Cardiac fibroblast (primary cell): ENCODE results near the gene OSBPL1A.

ENCODE experiments used
- DNase-seq, 2 donors: peaks; one replicate each; pipeline versions ENCODE4 v3.0.0 to v3.0.0-alpha.2; 2010; ENCODE audit warnings: low read depth in 2 of 2
- H3K4me3 ChIP-seq, 2 donors: replicated peaks in 1 of 2; 1 replicate in 1 of 2; 2 replicates in 1 of 2; pipeline ENCODE4 v1.5.1; 2011; ENCODE audit warnings: low read depth in 2 of 2, low read length in 2 of 2, mild to moderate bottlenecking in 2 of 2, moderate library complexity in 1 of 2
- TF ChIP-seq, protein P1 (sequence below): IDR thresholded peaks from one replicate; pipeline ENCODE4 v1.5.1; 2011; ENCODE audit warnings: low read depth, mild to moderate bottlenecking, low read length, inconsistent platforms

OSBPL1A gene

DNA sequence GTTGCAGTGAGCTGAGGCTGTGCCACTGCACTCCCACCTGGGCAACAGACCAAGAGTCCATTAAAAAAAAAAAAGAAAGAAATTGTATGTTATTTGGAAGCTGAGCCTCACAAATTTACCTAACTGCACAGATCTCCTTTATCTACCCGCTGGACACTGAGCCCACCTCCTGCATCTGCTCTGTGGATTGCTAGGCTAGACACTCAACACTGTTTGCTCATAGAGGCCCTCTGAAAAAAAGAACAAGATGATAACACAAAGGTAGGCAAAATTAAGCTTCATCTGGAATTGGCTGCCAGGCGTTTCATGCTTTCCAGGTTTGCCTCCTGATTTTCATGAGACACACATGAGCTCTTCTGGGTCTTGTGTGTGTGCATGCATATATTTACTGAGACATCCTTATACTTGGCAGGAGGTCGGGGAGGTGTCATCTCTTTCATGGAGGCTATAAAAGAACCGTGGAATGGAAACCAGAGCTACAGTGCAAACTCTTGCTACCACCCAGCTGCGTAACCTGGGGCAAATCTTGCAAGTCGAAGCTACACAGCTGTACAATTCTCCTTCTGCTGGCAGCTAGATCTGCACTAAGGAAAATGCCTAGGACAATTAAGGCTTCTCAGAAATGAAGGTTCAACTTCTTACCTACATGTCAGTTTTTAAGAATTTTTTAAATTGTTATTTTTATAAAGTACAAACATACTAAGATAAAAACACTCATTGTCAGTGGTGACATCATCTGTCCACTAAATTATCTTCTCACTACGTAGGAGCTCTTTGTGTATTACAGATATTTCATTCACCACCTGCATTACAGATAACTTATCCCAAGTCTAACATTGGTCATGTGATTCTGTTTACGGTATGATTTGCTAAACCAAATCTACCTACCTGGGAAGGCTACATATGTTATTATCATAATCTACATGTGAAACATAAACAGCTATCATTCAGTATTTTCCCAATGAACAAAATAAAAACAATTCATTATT, 195.6 kb downstream of the OSBPL1A start:
- TF ChIP-seq, protein P1, sequence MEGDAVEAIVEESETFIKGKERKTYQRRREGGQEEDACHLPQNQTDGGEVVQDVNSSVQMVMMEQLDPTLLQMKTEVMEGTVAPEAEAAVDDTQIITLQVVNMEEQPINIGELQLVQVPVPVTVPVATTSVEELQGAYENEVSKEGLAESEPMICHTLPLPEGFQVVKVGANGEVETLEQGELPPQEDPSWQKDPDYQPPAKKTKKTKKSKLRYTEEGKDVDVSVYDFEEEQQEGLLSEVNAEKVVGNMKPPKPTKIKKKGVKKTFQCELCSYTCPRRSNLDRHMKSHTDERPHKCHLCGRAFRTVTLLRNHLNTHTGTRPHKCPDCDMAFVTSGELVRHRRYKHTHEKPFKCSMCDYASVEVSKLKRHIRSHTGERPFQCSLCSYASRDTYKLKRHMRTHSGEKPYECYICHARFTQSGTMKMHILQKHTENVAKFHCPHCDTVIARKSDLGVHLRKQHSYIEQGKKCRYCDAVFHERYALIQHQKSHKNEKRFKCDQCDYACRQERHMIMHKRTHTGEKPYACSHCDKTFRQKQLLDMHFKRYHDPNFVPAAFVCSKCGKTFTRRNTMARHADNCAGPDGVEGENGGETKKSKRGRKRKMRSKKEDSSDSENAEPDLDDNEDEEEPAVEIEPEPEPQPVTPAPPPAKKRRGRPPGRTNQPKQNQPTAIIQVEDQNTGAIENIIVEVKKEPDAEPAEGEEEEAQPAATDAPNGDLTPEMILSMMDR, result no peak
- no peak for DNase-seq
- H3K4me3 ChIP-seq, result no peak overlapping the region

DNA sequence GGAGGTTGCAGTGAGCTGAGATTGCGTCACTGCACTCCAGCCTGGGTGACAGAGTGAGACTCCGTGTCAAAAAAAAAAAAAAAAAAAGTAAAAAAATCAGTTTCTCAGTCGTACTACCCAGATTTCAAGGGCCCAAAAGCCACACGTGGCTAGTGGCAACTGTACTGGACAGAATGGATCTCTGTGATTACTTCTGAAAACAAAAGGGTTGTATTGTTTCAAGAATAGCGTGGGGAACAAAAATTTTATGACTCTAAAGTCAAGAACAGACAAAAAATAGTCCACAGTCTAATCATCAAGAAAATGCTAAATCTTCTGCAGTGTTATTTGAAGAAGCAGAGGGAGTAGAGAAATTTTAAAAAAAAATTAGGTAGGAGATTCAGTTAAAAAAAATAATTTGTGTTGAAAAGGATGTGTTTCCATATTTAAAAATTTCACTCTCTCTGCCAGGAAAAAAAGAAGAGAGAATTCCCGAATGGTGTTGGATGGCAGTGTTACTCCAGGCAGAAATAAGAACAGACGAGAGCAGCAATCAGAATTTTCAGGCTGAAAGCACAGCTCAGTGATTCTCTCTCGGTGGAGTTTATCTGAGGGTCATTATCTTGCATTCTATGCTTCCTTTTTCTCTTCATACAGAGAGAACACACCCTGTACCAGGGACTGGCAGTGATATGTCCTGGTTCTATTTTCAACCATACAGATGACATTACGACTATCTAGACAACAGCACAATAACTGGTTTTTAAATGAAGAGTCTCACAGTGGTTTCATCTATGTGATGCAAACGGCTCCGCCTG, 196.9 kb downstream of the OSBPL1A start:
- TF ChIP-seq, protein P1, result no peak
- no peak for DNase-seq
- no peak overlapping the region for H3K4me3 ChIP-seq

DNA sequence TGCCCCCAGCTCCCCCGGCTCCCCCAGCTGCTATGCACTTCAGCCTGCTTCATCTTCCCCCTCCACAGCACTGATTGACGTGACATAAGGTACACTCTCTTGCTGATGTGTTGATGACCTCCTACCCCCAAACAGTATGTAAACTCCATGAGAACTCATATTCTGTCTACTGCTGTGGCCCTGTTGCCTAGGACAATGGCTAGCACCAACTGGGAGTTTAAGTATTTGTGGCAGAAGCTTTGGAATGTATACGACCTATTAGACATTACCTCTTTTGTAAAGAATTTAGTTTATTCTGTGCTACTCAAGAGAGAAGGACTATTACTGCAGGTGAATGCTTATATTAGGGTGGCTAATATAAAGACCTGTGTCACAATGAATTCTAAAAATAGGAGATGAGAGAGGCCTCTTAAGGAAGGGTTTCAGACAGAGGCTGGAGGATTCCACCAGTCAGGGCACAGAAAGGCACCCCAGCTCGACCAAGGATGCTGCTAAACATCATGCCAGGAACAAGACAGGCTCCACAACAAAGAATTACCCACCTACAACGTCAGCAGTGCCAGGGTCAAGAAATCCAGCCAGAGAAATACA, 198.2 kb downstream of the OSBPL1A start:
- DNase-seq, result no peak
- no peak overlapping the region for H3K4me3 ChIP-seq
- TF ChIP-seq, protein P1, result no peak

DNA sequence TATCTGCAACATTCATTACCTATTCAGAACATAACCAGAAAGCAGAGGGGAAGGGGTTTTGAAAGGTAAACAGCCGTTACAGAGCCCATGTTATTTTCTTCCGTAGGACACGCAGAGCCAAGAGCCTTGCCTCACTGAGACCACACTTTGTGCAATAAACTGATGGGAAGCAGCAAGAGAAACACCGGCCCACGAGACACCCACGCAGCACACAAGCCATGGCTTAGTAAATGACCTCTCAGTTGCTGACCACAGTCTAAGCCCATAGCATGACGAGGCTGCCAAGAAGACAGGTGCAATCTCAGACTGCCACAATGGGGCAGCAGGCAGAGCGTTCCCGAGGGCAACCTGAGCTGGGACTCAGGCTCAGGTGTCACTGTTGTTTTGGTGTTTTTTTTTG, 199.2 kb downstream of the OSBPL1A start:
- DNase-seq, result no peak
- H3K4me3 ChIP-seq, result no peak overlapping the region
- TF ChIP-seq, protein P1, result no peak

DNA sequence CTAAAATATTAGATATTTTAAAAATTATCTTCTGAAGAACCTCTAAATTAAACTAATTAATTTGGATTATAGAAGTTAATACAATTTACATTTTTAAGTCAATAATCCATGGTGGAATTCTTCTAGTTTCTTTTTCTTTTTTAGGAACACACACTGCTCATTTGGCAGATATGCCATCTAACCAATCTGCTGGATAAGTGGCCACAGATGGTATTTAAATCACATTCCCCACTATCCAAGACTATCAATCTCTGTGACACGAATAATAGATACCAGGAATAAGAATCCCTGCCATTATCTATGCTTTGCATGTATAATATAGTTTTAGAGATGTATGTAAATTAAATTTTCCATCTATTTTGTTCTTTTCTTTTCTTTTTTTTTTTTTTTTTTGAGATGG, 200.2 kb downstream of the OSBPL1A start:
- H3K4me3 ChIP-seq, result no peak overlapping the region
- TF ChIP-seq, protein P1, result no peak
- no peak for DNase-seq

DNA sequence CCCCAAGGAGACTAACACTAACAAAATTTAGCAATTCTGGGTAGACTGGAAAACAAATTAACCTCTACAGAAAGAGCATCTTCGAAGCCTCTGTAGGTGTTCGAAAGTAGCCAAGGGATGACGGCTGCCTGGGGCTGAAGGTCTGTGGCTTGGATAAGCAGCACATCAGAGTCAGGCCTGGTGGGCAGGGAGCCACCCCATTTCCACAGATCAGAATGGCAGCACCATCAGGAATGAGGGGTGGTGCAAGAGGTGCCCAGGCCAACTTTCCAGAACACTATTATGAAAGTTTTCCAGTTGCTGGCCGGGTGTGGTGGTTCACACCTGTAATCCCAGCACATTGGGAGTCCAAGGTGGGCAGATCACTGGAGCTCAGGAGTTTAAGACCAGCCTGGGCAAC, 200.9 kb downstream of the OSBPL1A start:
- no peak overlapping the region for H3K4me3 ChIP-seq
- DNase-seq, result no peak
- TF ChIP-seq, protein P1, result no peak
